K562 (cell line): ENCODE results near the gene SND1. TPM values are rescaled to one million over a fixed set of nuclear protein-coding genes. Genes with fewer than 3 reads are reported as not detected.

ENCODE experiments used
- ATAC-seq: fragments of 200-7000 bp; cut with Tn5 transposase; 3 replicates; pipeline ENCODE4 v1.9.1; 2020; ENCODE audit warnings: moderate library complexity
- BruUV-seq: library from RNA; stranded (reverse); fragments of 400-500 nt; replicated peaks from 2 replicates; lab custom pipeline; 2021; lab: Mats Ljungman, UMichigan
- CTCF ChIA-PET: fragments of 300-600 bp; formaldehyde crosslinking; extraction: SDS; loops from one replicate; lab custom pipeline; 2021; ENCODE audit warnings: low intra/inter-chr PET ratio; lab: Yijun Ruan, JAX
- POLR2A ChIA-PET: fragments of 300-600, 350-650 bp; sonication (Branson Sonifier 250); formaldehyde crosslinking; extraction: SDS; loops from one replicate; lab custom pipeline; 2021; ENCODE audit warnings: antibody characterized with exemption, inconsistent platforms; lab: Yijun Ruan, JAX
- DNase-seq, 4 experiments: peaks; one replicate each; pipeline versions ENCODE4 v3.0.0 to v3.0.0-alpha.2; 2011 to 2018; ENCODE audit warnings: low spot score in 3 of 4, mixed read lengths in 3 of 4; ENCODE audit errors: extremely low read depth in 1 of 4
- FAIRE-seq: peaks from 2 replicates; lab custom pipeline; 2011; peaks lifted over from hg19 to GRCh38; lab: Jason Lieb, UNC
- H2AFZ ChIP-seq: 2 replicates; pipeline ENCODE4 v1.6.0; 2011; ENCODE audit warnings: low read depth, low read length, control low read depth, inconsistent platforms
- H3K27ac ChIP-seq: fragments of 200-600 bp; 3 replicates; pipeline ENCODE4 v1.8.0; 2011; ENCODE audit warnings: low read depth, mild to moderate bottlenecking, control low read depth, inconsistent platforms, low read length, moderate library complexity, mixed read lengths; ENCODE audit errors: extremely low read depth
- H3K27me3 ChIP-seq, 2 experiments: fragments of 300-600 bp in 1 of 2; 2 replicates in 1 of 2; 3 replicates in 1 of 2; pipeline versions ENCODE4 v1.6.0 to v1.8.0; 2011; ENCODE audit warnings: inconsistent platforms in 2 of 2, low read length in 2 of 2, mild to moderate bottlenecking in 1 of 2, mixed read lengths in 1 of 2, moderate library complexity in 1 of 2; ENCODE audit not compliant: control insufficient read depth in 2 of 2, insufficient read depth in 2 of 2
- H3K36me3 ChIP-seq: fragments of 300-600 bp; 3 replicates; pipeline ENCODE4 v1.8.0; 2011; ENCODE audit warnings: mild to moderate bottlenecking, low read length, inconsistent platforms; ENCODE audit not compliant: control insufficient read depth, insufficient read depth
- H3K4me1 ChIP-seq, 2 experiments: fragments of 200-600 bp in 1 of 2; replicated peaks in 1 of 2; 2 replicates in 1 of 2; 3 replicates in 1 of 2; pipeline versions ENCODE4 v1.5.1 to v1.8.0; 2011; ENCODE audit warnings: inconsistent platforms in 2 of 2, low read length in 2 of 2, mild to moderate bottlenecking in 1 of 2, mixed read lengths in 1 of 2, moderate library complexity in 1 of 2; ENCODE audit not compliant: control insufficient read depth in 2 of 2, insufficient read depth in 2 of 2
- H3K4me2 ChIP-seq: 2 replicates; pipeline ENCODE4 v1.6.1; 2011; ENCODE audit warnings: low read length, control low read depth, inconsistent platforms, mixed read lengths; ENCODE audit not compliant: insufficient read depth
- H3K4me3 ChIP-seq: fragments of 200-600 bp; sonication (generic), shearing (Covaris generic); 2 replicates; pipeline ENCODE4 v1.5.1; 2016; ENCODE audit warnings: control low read depth, inconsistent platforms
- H3K79me2 ChIP-seq: fragments of 200-600 bp; 3 replicates; pipeline ENCODE4 v1.8.0; 2011; ENCODE audit warnings: low read length, inconsistent platforms; ENCODE audit not compliant: control insufficient read depth, insufficient read depth
- H3K9ac ChIP-seq, 2 experiments: 2 replicates each; pipeline versions ENCODE4 v1.6.0 to v1.6.1; 2011; ENCODE audit warnings: low read depth in 2 of 2, low read length in 2 of 2, control low read depth in 1 of 2, inconsistent platforms in 1 of 2, mild to moderate bottlenecking in 1 of 2, mixed read lengths in 1 of 2; ENCODE audit not compliant: insufficient read depth in 1 of 2
- H3K9me1 ChIP-seq: one replicate; pipeline ENCODE4 v1.6.0; 2011; ENCODE audit warnings: inconsistent platforms, mild to moderate bottlenecking, low read length, moderate library complexity; ENCODE audit not compliant: control insufficient read depth, insufficient read depth
- H3K9me3 ChIP-seq: replicated peaks from 2 replicates; pipeline ENCODE4 v1.5.1; 2011; ENCODE audit warnings: low read depth, low read length, inconsistent platforms; ENCODE audit not compliant: control insufficient read depth, insufficient read depth
- H4K20me1 ChIP-seq: replicated peaks from 2 replicates; pipeline ENCODE4 v1.6.1; 2011; ENCODE audit warnings: low read length, inconsistent platforms, mixed read lengths; ENCODE audit not compliant: control insufficient read depth, insufficient read depth
- CHD1 ChIP-seq: fragments of 200-600 bp; sonication (generic); IDR thresholded peaks from one replicate; pipeline ENCODE4 v1.6.1; 2012; ENCODE audit warnings: mild to moderate bottlenecking, moderate library complexity, low read length, inconsistent platforms
- HDAC8 ChIP-seq: fragments of 450-650 bp; IDR thresholded peaks from 2 replicates; pipeline ENCODE4 v1.6.1; 2016; ENCODE audit warnings: mild to moderate bottlenecking, missing genetic modification characterization, moderate library complexity, missing compliant biosample characterization
- NCOA6 ChIP-seq: fragments of 450-650 bp; IDR thresholded peaks from 2 replicates; pipeline ENCODE4 v1.6.1; 2017; ENCODE audit warnings: mild to moderate bottlenecking
- SMAD2 ChIP-seq: fragments of 150-350 bp; IDR thresholded peaks from 2 replicates; pipeline ENCODE4 v1.6.1; 2014; ENCODE audit warnings: low read depth, mild to moderate bottlenecking, low read length
- SPI1 ChIP-seq: IDR thresholded peaks from 2 replicates; pipeline ENCODE4 v1.6.1; 2011; ENCODE audit warnings: low read depth, low read length, control low read depth, borderline replicate concordance
- SRSF3 ChIP-seq: fragments of 200-400 bp; formaldehyde crosslinking; IDR thresholded peaks from 2 replicates; pipeline ENCODE4 v1.6.1; 2016; ENCODE audit warnings: mild to moderate bottlenecking, low read length, moderate library complexity; ENCODE audit not compliant: insufficient read depth
- ZNF444 ChIP-seq: fragments of 250-450 bp; sonication (Bioruptor Pico); IDR thresholded peaks from 2 replicates; pipeline ENCODE4 v1.4.0; 2020; ENCODE audit warnings: mild to moderate bottlenecking, moderate library complexity
- ZNF76 ChIP-seq: fragments of 250-450 bp; sonication (Bioruptor Pico); IDR thresholded peaks from 2 replicates; pipeline ENCODE4 v1.4.0; 2020; ENCODE audit warnings: mild to moderate bottlenecking, moderate library complexity, borderline replicate concordance
- WGBS: fragments of 100-300 bp; shearing (Covaris generic); methylation state at CpG from one replicate; pipeline ENCODE4 v1.1.6; 2016; ENCODE audit warnings: low coverage, mixed read lengths; ENCODE audit not compliant: insufficient coverage; ENCODE audit errors: missing lambda C conversion rate; 5-methylcytosine and 5-hydroxymethylcytosine counted together
- in situ Hi-C: fragments of 300-500 bp; cut with MboI; formaldehyde crosslinking; loops from 4 replicates; pipeline ENCODE4 v1.15.0; 2018; ENCODE audit warnings: inconsistent platforms, mixed read lengths
- intact Hi-C: fragments of 100-400 bp; cut with micrococcal nuclease; formaldehyde crosslinking; loops from 2 replicates; pipeline ENCODE4 v1.14.2; 2022
- polyA plus RNA-seq, 8 experiments: library from polyadenylated mRNA; depleted of rRNA in 4 of 8; stranded (reverse) in 5 of 8; unstranded in 3 of 8; fragments of >200 nt; fragmentation: Nextera tagmentation in 2 of 8; fragmentation: Illumina TruSeq in 1 of 8; extraction: Ambion mirVana in 2 of 8; extraction: Trizol in 1 of 8; gene quantifications; 2 replicates each; pipeline versions ENCODE4 v1.2.1 to v1.2.3, GENCODE V29; 2011 to 2014; ENCODE audit warnings: inconsistent platforms in 1 of 8, missing spikeins in 1 of 8
- total RNA-seq, 7 experiments: library from RNA; depleted of rRNA in 6 of 7; stranded (reverse); fragments of >200 nt in 6 of 7; fragmentation: Illumina TruSeq in 2 of 7; extraction: Trizol in 2 of 7; gene quantifications; 2 replicates each; pipeline versions ENCODE4 v1.2.1 to v1.2.3, GENCODE V29; 2011 to 2021; ENCODE audit warnings: low replicate concordance in 1 of 7
- TF ChIP-seq, protein P1 (sequence below): sonication (generic); formaldehyde crosslinking; IDR thresholded peaks from 2 replicates; pipeline ENCODE4 v1.9.0; 2022; ENCODE audit warnings: mild to moderate bottlenecking, missing genetic modification reagents
- TF ChIP-seq, protein P2 (sequence below): fragments of 150-350 bp; IDR thresholded peaks from 2 replicates; pipeline ENCODE4 v1.6.1; 2014; ENCODE audit warnings: low read depth, mild to moderate bottlenecking, low read length, borderline replicate concordance
- TF ChIP-seq, protein P3 (sequence below): fragments of 250-450 bp; sonication (Bioruptor Pico); IDR thresholded peaks from 2 replicates; pipeline ENCODE4 v1.5.0; 2021
- TF ChIP-seq, protein P4 (sequence below): sonication (generic); formaldehyde crosslinking; IDR thresholded peaks from 2 replicates; pipeline ENCODE4 v1.8.1; 2023; ENCODE audit warnings: missing genetic modification reagents, mild to moderate bottlenecking, borderline replicate concordance

The SND1 gene
- total and polyA plus RNA-seq, 9 of the 15 experiments (the other 6 are each of a cell fraction or from before 2014, with no cell fraction given), result 46.5 to 307 (median 191) TPM

DNA sequence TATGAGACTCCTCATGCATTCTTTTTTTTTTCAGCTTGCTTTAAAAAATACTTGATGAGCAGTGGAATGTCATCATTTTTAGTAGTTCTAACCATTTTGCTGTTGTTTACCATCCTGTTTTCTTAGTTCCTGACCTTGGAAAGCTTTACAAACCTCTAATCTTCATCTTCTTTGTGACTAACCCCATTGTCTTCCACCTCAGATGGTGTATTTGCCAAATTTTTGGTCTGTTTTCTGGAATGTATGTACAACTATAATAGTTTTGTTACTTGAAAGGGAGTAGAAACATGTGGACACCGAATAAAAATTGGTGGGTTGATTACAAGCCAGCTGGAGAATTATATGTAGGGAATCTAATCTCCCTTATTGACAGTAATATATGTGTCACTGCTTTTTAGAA lies 172.7 kb downstream of the SND1 start:
- in situ Hi-C loops (loop anchor here (10.0 kb wide), 1 partner anchor 1700 kb away; no protein-coding TSS in a partner anchor), intact Hi-C loops (no loop called here)
- ATAC-seq, result no peak
- Histone ChIP-seq H3K9me1 (no peaks in the 10 kb centered on the region), H3K79me2 (peaks cover 56% of the 10 kb centered on the region), H2AFZ (no peak overlapping the region), H3K9ac (no peak overlapping the region), H3K27ac (no peak overlapping the region), H3K36me3 (peaks cover 16% of the 10 kb centered on the region; the same call in 2 of the 3 replicates), H3K4me1 (peaks cover 0 to 32% of the 10 kb centered on the region in 2 experiments; a peak in 4 of 5 replicates), H3K27me3 (no peaks in the 10 kb centered on the region), H3K4me2 (no peak overlapping the region), H3K4me3 (no peak overlapping the region), H3K9me3 (no peaks in the 10 kb centered on the region), H4K20me1 (0 out of 2 replicates have a peak, but pooled peaks cover 7% of the 10 kb centered on the region)
- no peak for FAIRE-seq
- CTCF ChIA-PET, result interaction anchor here (0.6 kb wide), 1 partner anchor 8 kb away, joined by 5 read pairs; no protein-coding TSS in a partner anchor
- POLR2A ChIA-PET, result interaction anchor here (0.6 to 1.8 kb wide), 2 partner anchors 15 to 31 kb away, joined by 3 to 6 read pairs; no protein-coding TSS in a partner anchor
- WGBS, result 90% methylated on average over 1 of the region's 1 CpG
- DNase-seq, result no peak
- BruUV-seq, result no TSS peak
- TF ChIP-seq NCOA6 (no peak), SRSF3 (no peak), SMAD2 (no peak), CHD1 (no peak), ZNF444 (no peak), ZNF76 (CRISPR knock-in tag) (no peak), HDAC8 (no peak), SPI1 (no peak)
- TF ChIP-seq, protein P1, sequence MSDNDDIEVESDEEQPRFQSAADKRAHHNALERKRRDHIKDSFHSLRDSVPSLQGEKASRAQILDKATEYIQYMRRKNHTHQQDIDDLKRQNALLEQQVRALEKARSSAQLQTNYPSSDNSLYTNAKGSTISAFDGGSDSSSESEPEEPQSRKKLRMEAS, result no peak
- TF ChIP-seq, protein P2, sequence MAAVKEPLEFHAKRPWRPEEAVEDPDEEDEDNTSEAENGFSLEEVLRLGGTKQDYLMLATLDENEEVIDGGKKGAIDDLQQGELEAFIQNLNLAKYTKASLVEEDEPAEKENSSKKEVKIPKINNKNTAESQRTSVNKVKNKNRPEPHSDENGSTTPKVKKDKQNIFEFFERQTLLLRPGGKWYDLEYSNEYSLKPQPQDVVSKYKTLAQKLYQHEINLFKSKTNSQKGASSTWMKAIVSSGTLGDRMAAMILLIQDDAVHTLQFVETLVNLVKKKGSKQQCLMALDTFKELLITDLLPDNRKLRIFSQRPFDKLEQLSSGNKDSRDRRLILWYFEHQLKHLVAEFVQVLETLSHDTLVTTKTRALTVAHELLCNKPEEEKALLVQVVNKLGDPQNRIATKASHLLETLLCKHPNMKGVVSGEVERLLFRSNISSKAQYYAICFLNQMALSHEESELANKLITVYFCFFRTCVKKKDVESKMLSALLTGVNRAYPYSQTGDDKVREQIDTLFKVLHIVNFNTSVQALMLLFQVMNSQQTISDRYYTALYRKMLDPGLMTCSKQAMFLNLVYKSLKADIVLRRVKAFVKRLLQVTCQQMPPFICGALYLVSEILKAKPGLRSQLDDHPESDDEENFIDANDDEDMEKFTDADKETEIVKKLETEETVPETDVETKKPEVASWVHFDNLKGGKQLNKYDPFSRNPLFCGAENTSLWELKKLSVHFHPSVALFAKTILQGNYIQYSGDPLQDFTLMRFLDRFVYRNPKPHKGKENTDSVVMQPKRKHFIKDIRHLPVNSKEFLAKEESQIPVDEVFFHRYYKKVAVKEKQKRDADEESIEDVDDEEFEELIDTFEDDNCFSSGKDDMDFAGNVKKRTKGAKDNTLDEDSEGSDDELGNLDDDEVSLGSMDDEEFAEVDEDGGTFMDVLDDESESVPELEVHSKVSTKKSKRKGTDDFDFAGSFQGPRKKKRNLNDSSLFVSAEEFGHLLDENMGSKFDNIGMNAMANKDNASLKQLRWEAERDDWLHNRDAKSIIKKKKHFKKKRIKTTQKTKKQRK, result no peak
- TF ChIP-seq, protein P3, sequence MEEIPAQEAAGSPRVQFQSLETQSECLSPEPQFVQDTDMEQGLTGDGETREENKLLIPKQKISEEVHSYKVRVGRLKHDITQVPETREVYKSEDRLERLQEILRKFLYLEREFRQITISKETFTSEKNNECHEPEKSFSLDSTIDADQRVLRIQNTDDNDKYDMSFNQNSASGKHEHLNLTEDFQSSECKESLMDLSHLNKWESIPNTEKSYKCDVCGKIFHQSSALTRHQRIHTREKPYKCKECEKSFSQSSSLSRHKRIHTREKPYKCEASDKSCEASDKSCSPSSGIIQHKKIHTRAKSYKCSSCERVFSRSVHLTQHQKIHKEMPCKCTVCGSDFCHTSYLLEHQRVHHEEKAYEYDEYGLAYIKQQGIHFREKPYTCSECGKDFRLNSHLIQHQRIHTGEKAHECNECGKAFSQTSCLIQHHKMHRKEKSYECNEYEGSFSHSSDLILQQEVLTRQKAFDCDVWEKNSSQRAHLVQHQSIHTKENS (CRISPR knock-in tag), result no peak
- TF ChIP-seq, protein P4, sequence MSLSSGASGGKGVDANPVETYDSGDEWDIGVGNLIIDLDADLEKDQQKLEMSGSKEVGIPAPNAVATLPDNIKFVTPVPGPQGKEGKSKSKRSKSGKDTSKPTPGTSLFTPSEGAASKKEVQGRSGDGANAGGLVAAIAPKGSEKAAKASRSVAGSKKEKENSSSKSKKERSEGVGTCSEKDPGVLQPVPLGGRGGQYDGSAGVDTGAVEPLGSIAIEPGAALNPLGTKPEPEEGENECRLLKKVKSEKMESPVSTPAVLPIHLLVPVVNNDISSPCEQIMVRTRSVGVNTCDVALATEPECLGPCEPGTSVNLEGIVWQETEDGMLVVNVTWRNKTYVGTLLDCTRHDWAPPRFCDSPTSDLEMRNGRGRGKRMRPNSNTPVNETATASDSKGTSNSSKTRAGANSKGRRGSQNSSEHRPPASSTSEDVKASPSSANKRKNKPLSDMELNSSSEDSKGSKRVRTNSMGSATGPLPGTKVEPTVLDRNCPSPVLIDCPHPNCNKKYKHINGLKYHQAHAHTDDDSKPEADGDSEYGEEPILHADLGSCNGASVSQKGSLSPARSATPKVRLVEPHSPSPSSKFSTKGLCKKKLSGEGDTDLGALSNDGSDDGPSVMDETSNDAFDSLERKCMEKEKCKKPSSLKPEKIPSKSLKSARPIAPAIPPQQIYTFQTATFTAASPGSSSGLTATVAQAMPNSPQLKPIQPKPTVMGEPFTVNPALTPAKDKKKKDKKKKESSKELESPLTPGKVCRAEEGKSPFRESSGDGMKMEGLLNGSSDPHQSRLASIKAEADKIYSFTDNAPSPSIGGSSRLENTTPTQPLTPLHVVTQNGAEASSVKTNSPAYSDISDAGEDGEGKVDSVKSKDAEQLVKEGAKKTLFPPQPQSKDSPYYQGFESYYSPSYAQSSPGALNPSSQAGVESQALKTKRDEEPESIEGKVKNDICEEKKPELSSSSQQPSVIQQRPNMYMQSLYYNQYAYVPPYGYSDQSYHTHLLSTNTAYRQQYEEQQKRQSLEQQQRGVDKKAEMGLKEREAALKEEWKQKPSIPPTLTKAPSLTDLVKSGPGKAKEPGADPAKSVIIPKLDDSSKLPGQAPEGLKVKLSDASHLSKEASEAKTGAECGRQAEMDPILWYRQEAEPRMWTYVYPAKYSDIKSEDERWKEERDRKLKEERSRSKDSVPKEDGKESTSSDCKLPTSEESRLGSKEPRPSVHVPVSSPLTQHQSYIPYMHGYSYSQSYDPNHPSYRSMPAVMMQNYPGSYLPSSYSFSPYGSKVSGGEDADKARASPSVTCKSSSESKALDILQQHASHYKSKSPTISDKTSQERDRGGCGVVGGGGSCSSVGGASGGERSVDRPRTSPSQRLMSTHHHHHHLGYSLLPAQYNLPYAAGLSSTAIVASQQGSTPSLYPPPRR (CRISPR knock-in tag), result no peak
